GM19463 (cell line): ENCODE results near the gene FRMD4A.

Experiments
- ATAC-seq: cut with Tn5 transposase; IDR thresholded peaks from one replicate; pipeline ENCODE4 v1.9.1; 2021; ENCODE audit warnings: mild to moderate bottlenecking, moderate library complexity; ENCODE audit not compliant: unreplicated experiment

FRMD4A gene

DNA sequence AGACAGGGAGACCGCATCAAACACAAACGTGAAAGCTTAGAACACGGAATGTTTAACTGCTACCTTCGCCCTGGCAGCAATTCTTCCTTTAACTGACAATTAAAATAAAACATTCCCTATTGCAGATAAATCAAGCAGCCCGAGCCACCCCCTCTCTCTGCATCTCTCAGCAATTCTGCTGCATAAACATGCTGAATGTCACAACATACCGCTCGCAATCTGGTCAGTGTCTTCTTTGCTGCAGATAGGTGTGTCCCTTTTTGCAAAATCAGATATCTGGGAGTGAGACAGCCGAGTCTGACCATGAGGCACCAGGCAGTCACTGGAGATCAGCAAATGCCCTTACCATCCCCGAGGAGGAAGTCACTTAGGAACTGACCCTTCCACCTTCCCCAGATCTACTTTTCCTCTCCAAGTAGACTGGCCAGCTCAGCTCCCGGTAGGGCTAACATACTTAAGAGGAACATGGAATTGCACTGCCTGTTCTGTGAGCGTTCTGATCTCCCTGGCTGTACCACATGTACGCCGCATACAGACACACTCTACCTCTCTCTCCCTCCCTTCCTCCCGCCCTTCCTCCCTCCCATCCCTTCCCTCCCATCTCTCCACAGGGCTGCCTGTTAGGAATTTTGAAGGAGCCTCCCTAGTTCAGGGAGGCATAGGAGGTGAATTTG is at the start of gene FRMD4A:
FRMD4A (minus strand) TSS at position 537 of the 674 bp plus-strand sequence.
- ATAC-seq = no peak

DNA sequence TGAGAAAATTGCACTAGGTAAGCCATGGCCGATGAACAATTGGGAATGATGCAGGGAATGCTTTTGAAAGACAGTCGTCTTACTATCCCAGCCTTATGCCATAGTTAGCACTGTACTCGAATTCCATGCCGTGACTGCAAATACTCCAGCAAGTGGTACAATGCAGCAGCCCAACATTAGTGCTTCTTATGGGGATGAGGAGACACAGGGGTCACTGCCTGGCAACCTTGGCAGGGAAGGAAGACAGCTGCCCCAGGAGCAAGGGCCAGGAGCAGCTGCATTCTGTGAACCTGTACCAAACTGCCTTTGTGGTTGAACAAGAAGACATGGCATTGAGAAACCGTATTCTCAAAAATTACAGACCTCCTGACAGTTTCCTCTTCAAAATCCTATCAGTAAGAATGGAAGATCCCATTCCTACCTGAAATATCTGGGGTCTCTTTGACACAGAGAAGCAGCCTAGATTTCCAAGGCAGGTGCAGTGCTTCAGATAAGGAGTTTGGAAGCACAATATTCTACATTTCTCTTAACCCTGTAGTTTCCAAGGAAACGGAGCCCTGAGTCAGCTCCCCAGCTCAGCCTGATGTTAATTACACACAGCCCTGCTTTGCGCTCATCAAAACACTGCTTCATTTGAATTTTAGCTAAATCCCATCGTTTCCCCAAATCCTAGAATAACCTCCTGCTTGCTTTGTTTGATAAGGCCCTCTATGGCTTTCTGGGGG is 49.0 kb upstream of the FRMD4A start:
- no peak for ATAC-seq

DNA sequence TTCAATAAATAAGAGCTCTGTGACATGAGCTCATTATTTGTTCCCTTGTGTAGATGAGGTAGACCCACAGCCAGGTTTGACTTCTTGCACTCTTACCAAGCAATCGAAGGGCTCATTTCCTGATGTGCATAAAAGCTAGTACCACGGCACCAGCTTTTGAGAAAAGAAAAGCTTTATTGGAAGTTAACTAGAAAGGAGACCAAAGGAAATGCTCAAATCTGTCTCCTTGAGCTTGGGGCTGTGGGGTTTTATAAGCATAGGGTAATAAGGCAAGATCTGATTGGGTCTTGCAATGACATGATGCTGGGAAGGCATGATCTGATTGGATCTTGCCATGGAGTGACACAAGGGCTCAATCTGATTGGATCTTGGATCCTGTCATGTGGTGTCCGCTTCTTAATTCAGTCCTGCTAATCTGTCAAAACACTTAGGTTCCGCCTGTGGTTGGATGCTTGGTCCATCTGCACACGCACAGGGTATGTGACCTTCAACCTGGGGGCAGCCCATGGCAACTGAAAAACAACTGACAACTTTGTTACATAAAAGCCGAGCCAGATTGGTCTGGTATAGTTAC is 47.8 kb upstream of the FRMD4A start:
- no peak for ATAC-seq

DNA sequence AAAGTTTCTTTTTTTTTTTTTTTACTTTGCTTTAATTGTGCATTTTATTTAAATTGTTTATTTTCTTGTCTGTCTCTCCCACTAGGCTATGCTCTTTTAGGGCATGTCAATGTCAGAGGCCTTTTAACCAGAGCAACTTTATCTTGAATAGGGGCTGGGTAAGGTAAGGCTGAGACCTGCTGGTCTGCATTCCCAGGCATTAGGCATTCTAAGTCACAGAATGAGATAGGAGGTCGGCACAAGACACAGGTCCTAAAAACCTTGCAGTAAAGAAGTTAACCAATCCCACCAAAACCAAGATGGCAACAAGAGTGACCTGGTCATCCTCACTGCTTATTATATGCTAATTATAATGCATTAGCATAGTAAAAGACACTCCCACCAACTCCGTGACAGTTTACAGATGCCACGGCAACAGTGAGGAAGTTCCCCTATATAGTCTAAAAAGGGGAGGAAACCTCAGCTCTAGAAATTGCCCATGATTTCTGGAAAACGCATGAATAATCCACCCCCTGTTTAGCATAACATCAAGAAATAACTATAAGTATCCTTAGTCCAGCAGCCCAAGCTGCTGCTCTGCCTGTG is 47.0 kb upstream of the FRMD4A start:
- no peak for ATAC-seq

DNA sequence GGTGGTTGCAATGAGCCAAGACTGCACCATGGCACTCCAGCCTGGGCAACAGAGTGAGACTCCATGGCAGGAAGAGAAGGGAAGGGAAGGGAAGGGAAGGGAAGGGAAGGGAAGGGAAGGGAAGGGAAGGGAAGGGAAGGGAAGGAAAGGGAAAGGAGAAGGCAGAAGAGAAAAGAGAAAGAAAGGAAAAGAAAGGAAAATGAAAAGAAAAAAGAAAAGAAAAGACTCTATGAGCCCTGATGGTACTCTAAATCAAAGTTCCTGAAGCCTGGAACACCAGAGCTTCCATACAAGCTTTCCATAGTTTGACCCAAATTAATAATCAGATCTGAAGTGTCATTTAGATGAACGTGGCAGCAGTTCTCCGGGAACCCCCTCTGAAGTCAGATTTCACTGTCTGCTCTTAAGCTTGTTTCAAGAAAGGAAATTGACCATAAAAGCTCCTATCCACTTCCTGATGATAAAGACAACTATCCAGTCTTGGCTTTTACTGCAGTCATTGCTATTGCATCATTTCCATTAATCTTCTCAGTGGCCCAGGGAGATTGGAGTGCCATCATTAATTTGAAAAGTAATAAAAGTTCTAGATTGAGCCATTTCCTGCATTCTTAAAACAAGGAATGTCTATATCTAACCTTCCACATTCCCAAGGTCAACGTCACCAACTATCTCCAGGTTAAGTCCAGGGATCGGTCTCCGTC is 44.2 kb upstream of the FRMD4A start:
- no peak for ATAC-seq

DNA sequence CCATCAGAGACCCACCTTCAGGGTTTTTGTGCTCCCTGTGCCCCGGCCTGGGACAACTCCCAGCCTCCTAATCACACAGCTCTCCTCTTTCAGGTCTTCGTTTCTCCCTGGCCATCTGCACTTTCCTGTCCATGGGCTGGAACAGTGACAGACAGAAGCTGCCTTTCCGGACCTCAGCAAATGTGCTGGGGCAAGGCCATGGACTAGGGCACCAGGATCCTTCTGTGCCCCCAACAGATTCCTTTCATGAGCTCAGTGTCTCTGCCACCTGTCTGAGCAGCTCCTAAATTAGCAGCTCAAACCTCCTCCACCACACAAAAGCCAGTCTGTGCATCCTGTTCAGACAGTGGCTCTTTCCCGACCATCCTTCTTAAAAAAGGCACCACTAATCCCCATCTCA is 41.9 kb upstream of the FRMD4A start:
- no peak for ATAC-seq

DNA sequence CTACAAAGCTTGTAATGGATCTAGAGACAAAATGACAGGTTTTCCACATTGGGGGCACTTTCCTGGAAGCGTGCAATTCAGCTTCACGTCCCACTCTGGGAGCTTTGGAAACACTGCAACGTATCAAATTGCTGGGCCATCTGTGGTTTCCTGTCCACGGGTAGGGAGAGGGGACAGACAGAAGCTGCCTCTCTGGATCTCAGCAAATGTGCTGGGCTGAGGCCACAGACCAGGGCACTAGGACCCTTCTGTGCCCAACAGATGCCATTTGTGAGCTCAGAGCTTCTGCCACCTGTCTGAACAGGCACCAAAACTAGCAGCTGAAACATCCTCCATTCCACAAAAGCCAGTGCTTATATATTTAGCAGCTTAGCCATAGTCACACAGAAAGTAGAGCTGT is 40.9 kb upstream of the FRMD4A start:
- ATAC-seq = no peak

DNA sequence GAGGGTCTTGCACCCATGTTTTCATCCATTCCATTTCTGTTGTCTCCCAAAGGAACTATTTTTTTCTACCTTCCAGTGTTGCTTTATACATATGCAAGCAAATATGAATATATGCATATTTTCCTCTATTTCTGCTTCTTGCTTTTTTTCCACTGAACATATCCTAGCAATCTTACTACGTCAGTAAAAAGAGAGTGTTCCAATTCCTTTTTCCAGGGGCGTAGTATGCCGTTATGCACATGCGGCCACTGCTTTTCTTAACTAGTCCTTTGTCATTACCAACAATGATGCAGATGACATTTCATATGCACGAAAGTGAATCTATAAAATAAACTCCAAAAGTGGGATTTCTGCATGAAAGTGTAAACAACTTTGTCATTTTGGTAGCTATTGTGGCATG is 40.2 kb upstream of the FRMD4A start:
- ATAC-seq = no peak

DNA sequence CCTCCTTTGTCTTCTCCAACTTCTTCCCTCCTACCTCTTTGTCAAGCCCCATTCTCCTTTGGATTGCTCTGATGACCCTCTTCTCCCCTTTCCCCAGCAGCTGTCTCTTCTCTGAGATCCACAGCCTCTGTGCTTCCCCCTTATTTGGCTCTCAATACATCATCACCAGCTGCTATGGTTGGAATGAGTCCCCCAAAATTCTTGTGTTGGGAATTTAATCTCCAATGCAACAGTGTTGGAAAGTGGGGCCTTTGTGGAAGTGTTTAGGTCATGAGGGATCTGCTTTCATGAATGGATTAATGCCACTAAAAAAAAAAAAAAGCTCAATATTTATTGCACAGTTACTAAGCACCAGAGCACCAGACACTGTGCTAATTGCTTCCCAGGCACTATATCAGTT is 39.2 kb upstream of the FRMD4A start:
- no peak for ATAC-seq

DNA sequence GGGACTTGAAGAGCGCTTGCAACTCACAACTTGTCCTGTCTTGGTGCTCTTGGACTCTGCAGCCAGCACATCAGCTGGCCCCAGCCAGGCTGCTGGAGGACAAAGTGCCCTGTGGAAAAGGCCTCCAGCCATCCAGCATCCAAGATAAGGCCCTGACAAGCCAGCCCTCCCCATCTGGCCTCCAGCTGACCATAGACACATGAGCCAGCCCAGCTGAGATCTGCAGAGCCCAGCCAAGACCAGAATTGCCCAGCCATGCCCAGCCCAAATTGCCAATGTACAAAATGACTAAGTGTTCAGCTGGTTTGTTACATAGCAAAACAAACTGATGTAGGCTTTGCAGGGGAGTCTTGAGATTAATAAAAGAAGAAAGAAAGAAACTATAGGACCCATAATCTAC is 36.0 kb upstream of the FRMD4A start:
- ATAC-seq = no peak

DNA sequence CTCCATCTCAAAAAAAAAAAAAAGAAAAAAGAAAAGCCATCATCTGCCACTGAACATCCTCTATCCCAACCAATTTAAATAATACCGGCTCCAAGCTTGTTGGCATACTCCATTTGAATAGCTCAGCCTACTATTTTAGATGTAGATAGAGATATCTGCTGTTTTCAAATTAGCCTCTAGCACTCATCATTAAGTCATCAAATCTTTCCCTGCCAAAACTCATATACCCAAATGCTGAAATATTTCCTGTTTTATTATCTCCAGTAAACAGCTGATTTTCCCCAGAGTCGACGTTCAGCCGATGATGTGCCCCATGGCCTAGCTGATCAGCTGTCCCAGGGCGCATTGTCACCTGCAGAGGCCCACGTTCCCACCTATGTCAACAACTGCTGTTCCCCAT is 34.5 kb upstream of the FRMD4A start:
- ATAC-seq = no peak

DNA sequence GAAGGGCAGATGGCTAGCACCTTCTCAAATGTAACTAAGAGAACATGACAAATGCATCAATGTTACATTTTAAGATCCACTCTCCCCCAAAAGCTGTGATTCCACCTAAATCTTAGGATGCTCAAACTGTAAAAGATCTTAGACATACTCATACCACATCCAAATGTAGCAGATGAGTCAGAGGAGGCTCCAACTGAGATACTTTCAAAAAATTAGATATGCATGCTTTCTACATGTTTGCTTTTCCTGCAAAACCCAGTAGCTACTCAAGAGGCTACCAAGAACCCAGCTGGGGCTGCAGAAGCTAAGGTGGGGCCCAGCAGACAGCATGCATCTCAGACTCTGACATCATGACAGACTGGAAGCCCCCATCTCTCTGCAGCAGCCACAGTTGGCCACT is 31.4 kb upstream of the FRMD4A start:
- ATAC-seq = no peak

DNA sequence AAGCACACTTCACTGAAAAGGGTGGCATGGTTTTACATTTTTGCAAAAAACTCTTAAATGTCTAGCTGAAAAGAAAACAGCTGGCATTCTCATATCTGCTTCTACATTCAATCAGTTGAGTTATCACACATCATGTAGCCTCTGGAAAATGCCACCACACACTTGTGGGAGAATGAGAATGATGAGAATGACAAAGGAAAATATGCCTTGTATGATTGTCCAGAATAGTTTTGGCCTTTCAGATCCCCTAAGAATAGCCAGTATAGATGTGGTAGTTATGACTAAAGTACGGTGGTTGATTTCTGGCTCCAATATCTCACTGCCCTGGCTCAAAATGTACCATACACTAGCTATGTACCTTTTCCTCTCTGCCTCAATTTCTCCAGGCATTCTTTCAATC is 30.2 kb upstream of the FRMD4A start:
- no peak for ATAC-seq

DNA sequence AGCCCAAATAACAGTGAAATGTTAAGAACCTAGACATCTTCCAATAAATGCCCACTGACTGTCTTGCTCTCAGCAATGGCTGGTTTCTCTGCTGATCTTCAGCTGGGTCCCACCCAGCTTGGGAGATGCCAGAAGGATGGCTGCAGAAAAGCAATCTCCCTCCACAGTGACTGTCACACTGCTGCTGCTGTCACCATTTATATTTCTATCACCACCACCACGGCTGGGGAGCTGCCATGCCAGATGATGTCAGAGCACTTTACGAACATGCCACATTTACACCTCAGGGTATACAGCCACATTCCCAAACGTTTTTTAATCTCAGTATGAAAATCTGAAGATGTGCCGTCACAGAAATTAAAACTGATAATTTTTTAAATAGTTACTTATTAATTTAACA is 29.8 kb upstream of the FRMD4A start:
- no peak for ATAC-seq

DNA sequence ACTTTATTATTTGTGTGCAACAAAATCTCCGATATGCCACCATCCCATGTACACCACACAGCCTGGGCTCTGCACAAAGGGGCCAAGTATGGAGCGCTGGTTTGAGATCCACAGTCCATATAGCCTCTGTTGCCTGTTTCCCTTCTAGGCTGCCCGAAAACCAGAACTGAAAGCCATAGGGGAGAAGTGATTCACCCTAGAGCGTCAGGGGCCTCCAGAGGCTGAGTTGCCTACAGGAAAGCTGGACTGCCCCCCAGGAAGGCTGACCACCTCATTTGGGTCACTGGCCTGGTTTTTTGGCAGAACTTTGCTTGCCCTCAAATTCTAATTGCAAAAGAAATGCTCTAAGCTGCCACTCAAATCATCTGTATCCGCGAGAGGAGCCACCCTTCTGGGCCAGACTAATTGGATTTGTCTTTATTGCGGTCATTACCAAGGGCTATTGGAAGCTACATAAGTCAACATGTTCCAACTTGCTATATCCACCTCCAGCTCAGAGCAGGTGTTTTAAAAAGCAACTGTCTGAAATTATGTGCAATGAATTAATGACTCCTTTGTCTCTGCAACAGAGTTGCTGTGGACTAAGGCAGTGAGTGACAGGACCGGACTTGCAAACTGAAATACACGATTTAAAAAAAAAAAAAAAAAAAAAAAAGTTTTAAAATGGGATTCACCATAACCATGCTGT is 28.3 kb upstream of the FRMD4A start:
- no peak for ATAC-seq

DNA sequence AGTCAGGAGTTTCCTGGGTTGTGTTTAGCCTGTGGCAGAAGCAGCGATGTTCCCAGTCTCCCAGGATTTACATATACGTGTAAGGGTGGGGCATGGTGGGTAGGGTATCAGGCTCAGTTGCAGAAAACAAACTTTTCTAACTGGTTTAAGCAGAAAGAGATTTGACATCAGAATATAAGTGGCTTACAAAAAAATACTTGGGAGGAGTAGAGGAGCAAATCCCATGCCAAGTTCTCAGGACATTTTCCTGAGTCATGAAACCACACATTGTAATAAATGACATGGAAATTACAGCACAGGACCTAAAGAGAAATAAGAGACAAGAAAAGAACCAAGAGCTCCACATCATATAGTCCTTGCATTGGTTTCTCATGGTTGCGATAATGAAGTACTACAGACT is 26.2 kb upstream of the FRMD4A start:
- ATAC-seq = no peak

DNA sequence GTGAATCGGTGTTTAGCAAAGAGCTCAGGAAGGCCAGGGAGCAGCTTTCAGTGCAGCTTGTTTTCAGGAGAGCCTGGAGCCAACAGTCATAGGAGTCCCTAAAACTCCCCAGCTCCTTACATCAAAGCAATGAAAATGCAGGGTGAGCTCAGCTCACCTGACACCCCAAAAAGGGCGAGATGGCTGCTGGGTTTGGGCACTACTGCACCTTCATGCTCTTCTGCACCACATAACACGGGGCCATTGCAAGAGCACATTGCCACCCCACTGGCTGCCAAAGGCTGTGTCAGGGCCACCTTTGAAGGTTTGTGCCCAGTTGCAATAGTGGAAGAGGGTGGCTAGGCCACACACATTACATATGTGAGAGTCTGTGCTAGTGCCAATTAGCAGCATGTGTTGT is 25.0 kb upstream of the FRMD4A start:
- no peak for ATAC-seq

DNA sequence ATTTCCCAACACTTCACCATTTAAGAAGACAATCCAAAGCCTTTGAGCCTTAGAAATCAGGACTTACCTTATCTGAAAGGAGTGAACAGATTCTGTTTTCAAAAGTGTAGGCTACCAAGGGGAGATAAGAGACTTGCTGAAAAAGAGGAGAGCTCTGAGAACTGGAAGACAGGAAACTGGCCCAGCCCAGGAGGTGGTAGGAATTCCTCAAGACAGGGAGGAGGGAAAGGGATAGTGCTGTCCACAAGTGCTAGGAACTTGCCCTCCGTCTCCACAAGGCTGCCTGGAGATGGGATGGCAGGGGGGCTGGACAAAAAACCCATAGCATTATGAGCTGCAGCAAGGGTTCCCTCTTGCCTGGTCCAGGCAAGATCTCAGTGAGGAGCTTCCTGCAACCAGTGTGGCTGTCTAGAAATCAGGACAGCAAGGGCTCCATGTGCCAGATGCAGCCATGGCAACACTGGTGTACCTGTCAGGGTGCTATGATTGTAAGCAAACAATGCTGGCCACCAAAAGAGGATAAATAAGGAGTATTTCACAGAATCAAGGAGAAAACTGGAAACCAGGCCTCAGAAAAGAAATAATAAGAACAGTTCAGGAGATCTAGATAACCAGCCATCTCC is 22.7 kb upstream of the FRMD4A start:
- ATAC-seq = no peak

DNA sequence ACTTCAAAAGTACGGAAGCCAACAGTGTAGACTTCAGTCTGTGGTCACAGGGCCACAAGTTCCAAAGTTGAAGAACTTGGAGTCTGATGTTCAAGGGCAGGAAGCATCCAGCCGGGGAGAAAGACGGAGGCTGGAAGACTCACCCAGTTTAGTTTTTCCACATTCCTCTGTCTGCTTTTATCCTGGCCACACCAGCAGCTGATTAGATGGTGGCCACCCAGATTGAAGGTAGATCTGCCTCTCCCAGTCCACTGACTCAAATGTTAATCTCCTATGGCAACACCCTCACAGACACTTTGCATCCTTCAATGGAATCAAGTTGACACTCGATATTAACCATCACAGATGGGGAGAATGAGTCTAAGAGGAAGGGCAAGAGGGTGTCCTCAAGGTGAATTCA is 19.3 kb upstream of the FRMD4A start:
- no peak for ATAC-seq

DNA sequence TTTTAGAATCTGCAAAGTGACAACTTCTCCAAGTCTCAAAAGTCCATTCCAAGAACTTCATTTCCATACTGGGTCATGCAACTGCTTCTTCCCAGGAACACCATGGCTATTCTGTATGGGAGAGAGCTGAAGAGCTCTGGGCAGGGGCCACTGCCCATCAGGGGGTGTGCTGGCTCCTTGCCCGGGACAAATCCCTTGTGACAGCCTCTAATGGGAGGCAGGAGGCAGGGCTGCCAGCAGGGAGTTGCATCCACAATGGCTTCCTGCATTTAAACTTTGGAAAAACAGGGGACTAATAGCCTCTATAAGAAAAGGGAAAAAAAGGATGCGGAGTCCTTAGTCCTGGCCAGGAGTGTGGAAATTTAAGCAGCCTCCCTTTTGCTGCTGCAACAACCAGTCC is 18.4 kb upstream of the FRMD4A start:
- no peak for ATAC-seq
